ENCODE data around the gene STRN3. TPM values are rescaled to one million over a fixed set of nuclear protein-coding genes. Genes with fewer than 3 reads are reported as not detected.
"Not testable (repeated sequence)": the region's sequence is repeated elsewhere in the genome, so short reads cannot be mapped to it uniquely, and the experiment has no call there.

STRN3 gene
- total RNA-seq, 1 donor from 2014 or later: 138 TPM

DNA sequence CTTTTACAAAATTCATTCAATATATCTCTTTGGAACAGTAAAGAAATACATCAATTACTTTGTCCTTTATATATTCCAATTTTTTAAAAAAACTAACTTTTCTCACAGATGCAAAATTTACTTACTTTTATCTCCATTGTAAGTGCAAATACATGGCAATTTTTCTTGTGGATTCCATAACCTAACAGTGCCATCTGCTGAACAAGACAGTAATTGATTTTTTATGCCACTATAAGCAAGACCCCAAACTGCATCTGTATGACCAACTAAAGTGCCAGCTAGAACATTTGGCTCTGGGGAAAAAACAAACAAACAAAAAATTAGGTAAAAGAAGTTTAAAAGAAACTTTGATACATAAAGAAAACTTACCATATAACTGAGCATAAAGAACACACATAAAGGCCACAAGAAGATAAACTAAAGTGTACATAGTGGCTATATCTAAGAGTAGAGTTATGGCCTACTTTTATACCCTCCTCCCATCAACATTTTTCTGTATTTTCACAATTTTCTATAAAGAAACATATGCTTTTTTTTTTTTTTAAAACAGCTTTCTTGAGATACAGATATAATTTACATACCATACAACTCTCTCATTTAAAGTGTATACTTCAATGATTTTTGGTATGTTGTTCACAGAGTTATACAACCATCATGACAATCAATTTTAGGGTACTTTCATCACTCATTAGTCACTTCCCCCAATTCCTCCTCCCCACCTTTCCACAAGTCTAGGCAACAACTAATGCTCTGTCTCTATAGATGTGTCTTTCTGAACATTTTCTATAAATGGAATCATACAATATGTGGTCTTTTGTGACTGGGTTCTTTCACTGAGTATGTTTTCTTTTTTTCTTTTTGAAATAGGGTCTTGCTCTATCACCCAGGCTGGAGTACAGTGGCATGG, 119.2 kb downstream of the STRN3 start:
- no peak for DNase-seq

- no peak for DNase-seq
These were observed 122.7 kb downstream of the STRN3 start for GRCh38 chr14:30903285-30904124.

- not testable (repeated sequence) for DNase-seq
These were observed 129.1 kb downstream of the STRN3 start for GRCh38 chr14:30897121-30897520.

GRCh38 chr14:30896435-30896834, 129.7 kb downstream of the STRN3 start:
- no peak for DNase-seq

DNA sequence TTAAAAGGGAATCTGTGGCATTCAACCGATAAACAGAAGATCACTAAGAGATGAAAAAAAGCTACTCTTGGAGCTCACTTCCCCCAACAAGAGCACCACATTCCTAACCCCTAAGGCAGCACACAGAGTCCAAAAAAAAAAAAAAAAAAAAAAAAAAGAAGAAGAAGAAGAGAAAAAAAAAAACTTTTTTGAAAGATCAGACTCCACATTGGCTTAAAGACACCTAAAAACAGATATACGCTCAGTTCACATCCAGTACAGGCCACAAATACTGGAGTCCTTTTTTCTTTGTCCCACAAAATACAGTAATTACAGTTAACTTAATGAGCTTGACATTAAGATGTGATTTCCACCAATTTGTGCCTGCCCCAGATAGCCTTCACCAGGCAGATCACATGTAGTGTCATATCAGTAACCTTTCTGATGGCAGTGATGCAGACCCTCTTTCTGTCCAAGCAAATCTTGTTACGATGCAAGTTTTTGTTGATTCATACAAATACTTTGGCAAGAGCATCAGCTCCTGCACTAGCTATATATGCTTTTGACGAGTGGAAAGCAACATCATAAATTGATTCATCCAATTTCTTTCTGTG, 131.2 kb downstream of the STRN3 start:
- DNase-seq: no peak

DNA sequence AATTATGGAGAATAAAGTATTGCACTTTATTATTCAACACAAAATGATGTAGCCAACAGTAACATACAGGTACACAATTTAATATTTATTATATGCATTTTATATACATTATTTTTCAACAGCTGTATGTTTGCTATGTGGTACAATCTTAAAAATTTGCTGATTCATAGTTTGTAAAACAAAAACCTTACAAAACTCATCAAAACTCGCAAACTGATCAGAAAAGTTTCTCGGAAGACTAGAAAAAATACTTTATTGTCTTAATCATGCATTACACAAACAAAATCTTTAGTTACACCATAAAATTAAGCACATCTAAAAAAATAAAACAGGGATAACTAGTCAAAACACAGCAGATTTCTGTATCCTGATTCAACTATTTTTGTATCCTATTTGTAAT, 132.4 kb downstream of the STRN3 start:
- no peak for DNase-seq

- no peak for DNase-seq
These were observed 137.0 kb downstream of the STRN3 start for GRCh38 chr14:30889244-30889594.

DNA sequence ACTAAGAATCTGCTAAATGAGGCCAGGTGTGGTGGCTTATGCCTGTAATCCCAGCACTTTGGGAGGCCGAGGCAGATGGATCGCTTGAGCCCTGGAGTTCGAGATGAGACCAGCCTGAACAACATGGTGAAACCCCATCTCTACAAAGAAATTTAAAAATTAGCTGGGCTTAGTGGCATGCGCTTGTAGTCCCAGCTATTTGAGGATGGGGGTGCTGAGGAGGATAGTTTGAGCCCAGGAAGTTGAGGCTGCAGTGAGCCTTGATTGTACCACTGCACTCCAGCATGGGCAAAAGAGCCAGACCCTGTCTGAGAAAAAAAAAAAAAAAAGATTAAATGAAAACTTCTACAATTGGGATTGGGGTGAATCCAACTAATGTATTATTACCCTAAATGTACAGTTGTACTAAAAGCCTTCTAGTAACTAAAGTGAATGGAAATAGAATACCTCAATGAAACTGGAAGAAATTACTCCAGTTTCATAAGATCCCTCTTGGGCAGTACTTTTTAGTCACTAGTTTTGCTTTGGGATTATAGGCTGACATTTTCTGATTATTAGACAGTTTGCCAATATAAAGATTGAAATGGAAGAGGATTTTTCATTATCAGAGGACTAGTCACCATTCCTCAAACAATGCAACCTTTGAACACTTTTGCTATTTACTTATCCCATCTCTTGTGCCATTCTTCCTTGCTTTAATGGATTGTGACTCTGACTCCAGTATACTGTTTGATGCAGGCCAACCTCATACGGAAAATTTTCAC, 137.5 kb downstream of the STRN3 start:
- no peak for DNase-seq

DNA sequence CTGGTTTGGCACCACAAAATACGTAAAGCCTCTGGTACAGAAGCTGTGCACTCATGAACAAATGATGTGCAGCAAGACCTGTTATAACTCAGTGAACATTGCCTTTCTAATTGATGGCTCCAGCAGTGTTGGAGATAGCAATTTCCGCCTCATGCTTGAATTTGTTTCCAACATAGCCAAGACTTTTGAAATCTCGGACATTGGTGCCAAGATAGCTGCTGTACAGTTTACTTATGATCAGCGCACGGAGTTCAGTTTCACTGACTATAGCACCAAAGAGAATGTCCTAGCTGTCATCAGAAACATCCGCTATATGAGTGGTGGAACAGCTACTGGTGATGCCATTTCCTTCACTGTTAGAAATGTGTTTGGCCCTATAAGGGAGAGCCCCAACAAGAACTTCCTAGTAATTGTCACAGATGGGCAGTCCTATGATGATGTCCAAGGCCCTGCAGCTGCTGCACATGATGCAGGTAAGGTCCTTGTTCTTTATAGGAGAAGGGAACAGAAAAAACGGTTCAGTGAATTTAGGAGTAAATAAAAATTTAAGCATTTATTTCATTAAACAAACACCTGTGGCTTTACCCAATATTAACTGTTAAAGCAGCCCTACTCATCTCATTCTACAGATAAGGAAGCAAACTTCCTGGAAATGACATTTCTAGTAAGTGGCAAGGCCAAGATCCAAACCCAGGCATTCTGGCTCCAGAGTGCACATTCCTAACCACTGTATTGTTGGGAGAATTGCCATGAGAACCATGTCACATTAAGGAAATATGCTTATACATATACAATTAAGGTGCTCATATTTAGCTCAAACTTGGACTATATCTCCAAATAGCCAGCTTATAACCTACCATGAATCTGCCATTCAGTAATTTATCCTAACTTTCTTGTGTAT, 140.1 kb downstream of the STRN3 start:
- DNase-seq: no peak

DNA sequence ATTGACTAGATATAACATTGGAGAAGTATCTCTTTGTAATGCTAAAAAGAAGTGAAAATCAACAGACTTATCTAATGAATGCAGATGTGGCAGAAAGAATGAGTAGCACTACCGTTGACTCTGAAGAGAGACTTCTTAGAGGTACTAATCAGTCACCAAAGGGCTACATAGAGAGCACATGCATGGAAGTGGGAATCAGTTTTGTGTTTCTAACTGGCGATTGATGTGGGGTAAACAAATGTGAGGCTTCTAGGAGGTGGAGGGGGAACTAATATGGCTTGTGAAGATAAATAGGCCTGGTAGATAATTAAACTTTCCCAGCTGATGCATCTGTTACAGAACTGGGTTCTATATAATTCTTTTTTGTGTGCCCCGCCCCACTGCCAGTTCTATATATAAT, 141.3 kb downstream of the STRN3 start:
- DNase-seq: no peak

DNA sequence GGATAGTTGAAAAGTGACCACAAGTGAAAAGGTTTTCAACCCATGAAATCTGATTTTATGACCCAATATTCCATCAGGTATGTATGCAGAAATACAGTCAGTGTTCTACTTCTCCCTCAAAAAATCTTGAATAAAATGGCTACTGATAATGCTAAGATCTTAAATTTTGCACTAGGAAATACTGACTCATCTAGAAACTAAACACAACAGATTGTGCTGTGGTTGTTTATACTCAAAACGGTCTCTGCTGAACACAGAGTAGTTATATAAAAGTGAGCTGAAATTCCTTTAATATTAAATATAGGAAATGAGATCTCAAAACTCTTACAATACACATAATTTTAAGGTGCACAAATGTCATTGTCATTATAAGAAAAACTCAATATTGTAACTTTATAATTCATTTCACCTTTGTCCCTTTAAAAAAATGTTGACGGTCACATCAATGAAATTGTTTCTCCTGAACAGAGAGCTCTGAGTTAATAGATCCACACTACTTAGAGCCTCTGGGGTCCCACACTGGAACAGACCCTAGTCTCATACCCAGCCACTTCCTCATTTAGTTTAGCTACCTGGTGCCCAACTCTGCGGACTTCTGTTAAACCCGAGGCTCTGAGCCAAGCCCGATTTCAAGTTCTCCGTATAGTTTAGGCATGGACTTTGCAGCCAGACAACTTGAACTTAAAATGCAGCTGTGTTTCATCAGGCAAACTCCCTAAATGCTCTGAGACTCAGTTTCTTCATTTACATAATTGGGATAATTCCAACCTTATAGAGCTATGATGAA, 142.5 kb downstream of the STRN3 start:
- no peak for DNase-seq

DNA sequence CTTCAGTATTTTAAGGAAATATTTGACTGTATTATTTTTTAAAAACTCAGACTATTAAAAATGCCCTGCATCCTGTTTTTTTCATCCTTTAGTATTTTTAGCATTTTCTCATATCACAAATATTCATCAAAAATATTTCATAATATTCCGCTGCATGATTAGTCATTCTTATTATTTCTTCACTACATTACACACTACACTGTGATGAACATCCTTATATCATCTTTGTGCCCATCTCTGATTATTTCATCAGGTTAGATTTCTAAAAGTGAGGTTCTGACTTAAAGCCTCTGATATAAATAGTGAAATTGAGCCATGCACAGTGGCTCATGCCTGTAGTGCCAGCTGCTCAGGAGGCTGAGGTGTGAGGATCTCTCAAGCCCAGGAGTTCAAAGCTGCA, 143.7 kb downstream of the STRN3 start:
- no peak for DNase-seq

GRCh38 chr14:30876692-30877091, 149.5 kb downstream of the STRN3 start:
- no peak for DNase-seq

DNA sequence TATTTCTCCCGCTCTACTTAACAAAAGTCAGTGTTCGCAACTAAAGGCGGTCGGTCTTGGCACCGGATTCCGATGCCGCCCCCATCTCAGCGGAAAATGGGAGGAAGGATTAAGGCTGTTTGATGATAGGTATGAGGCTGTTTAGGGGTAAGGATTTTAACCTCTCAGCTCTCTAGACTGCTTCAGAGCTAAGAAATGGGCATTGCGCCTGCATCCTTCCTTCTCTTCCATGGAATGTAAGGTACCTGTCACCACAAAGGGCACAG, 150.5 kb downstream of the STRN3 start:
- DNase-seq: no peak

GRCh38 chr14:30874999-30875787, 151.0 kb downstream of the STRN3 start:
- DNase-seq: no peak

- DNase-seq: no peak
These were observed 151.8 kb downstream of the STRN3 start, which contains the start of gene COCH for GRCh38 chr14:30874120-30874998. COCH (plus strand) TSS chr14:30874559; CDS start chr14:30874939, 380 bp downstream.

GRCh38 chr14:30873308-30874119, 152.7 kb downstream of the STRN3 start:
- DNase-seq: no peak

DNA sequence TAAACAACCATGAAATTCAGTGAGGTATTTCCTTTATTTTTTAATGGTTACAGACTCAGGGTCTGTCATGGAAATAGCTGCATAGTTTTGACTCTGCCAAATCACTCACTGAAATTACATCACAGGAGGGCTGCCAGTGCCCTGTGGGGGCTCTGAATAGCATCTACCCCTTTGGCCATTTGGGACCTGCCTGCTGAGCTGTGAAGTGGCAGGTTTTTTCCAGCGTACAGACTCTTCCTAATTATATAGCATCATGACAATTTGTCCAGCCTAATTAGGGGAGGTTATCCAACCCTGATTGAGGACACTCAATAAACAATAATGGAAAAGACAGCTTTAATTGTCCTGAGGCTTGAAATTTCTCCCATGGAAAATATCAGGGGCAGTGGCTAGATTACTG, 153.6 kb downstream of the STRN3 start:
- no peak for DNase-seq

All from occipital lobe (tissue), 2 donors.